DMS 273 treated with DMSO at 0.1 percent for 48 hours (cell line): ENCODE results near the gene INKA2.
A peak's percentile ranks its signal among the peaks of the same experiment; 100 is the strongest.

Experiments used
- DNase-seq: peaks from one replicate; lab custom pipeline; 2025; lab: John Stamatoyannopoulos, UW

The INKA2 gene

GRCh38 chr1:111739194-111739924 lies at the start of gene INKA2:
TSS of gene INKA2 (minus strand) at chr1:111739395. CDS start at chr1:111739242, 153 bp downstream.
- DNase-seq: peak; percentile 85

- DNase-seq: no peak
These were observed 47.5 kb upstream of the INKA2 start for GRCh38 chr1:111786669-111787207.

- no peak for DNase-seq
These were observed 45.2 kb upstream of the INKA2 start for GRCh38 chr1:111784273-111784901.

- DNase-seq: no peak
These were observed 40.4 kb upstream of the INKA2 start for GRCh38 chr1:111779546-111779945.

- DNase-seq: no peak
These were observed 39.4 kb upstream of the INKA2 start for GRCh38 chr1:111778541-111779051.

GRCh38 chr1:111778066-111778465 lies 38.9 kb upstream of the INKA2 start:
- no peak for DNase-seq

GRCh38 chr1:111777301-111777700 lies 38.1 kb upstream of the INKA2 start:
- no peak for DNase-seq

- DNase-seq: no peak
These were observed 37.7 kb upstream of the INKA2 start for GRCh38 chr1:111776861-111777260.

- no peak for DNase-seq
These were observed 37.2 kb upstream of the INKA2 start for GRCh38 chr1:111776391-111776790.

GRCh38 chr1:111775966-111776365 lies 36.8 kb upstream of the INKA2 start:
- no peak for DNase-seq

- no peak for DNase-seq
These were observed 31.7 kb upstream of the INKA2 start for GRCh38 chr1:111770916-111771315.

- DNase-seq: no peak
These were observed 30.4 kb upstream of the INKA2 start for GRCh38 chr1:111769517-111770146.

- no peak for DNase-seq
These were observed 29.4 kb upstream of the INKA2 start for GRCh38 chr1:111768625-111769024.

- DNase-seq: no peak
These were observed 28.8 kb upstream of the INKA2 start for GRCh38 chr1:111768023-111768422.

GRCh38 chr1:111762332-111762731 lies 23.1 kb upstream of the INKA2 start:
- no peak for DNase-seq

- no peak for DNase-seq
These were observed 22.5 kb upstream of the INKA2 start for GRCh38 chr1:111761717-111762116.

- DNase-seq: no peak
These were observed 19.2 kb upstream of the INKA2 start for GRCh38 chr1:111758373-111758772.

GRCh38 chr1:111756124-111756513 lies 16.9 kb upstream of the INKA2 start:
- no peak for DNase-seq

- peak; percentile 91 for DNase-seq
These were observed 16.3 kb upstream of the INKA2 start, which contains the start of gene DDX20 for GRCh38 chr1:111755331-111756123. TSS of gene DDX20 (plus strand) at chr1:111755901. CDS start at chr1:111755925, 24 bp downstream.

GRCh38 chr1:111754984-111755330 lies 15.8 kb upstream of the INKA2 start:
- DNase-seq: peak; percentile 74

- no peak for DNase-seq
These were observed 12.8 kb upstream of the INKA2 start for GRCh38 chr1:111751906-111752575.
